Activated CD4-positive, alpha-beta T cell treated with anti-CD3 and anti-CD28 coated beads for 36 hours (primary cell): ENCODE data around the gene ARFRP1. TPM values are rescaled to one million over a fixed set of nuclear protein-coding genes. Genes with fewer than 3 reads are reported as not detected.

Experiments
- ATAC-seq: fragments of 200-7000 bp; cut with Tn5 transposase; one replicate; pipeline ENCODE4 v1.10.0; 2021; ENCODE audit warnings: mild to moderate bottlenecking, moderate library complexity
- CTCF ChIA-PET: fragments of 350-600 bp; sonication (Branson Sonifier 250); formaldehyde crosslinking; loops from one replicate; lab custom pipeline; 2021; ENCODE audit warnings: antibody characterized with exemption; lab: Charles Lee
- POLR2A ChIA-PET: fragments of 350-600 bp; sonication (Branson Sonifier 250); formaldehyde crosslinking; loops from one replicate; lab custom pipeline; 2021; ENCODE audit warnings: antibody characterized with exemption, inconsistent platforms; lab: Charles Lee
- DNase-seq: peaks from one replicate; pipeline ENCODE4 v3.0.0-alpha.2; 2020
- H3K27ac Mint-ChIP-seq: one replicate; pipeline ENCODE4 v1.8.0; 2021; ENCODE audit warnings: mixed read lengths
- H3K27me3 Mint-ChIP-seq: one replicate; pipeline ENCODE4 v1.8.0; 2021; ENCODE audit warnings: mixed read lengths
- H3K36me3 Mint-ChIP-seq: one replicate; pipeline ENCODE4 v1.8.0; 2021; ENCODE audit warnings: low read depth, mixed read lengths
- H3K4me1 Mint-ChIP-seq: one replicate; pipeline ENCODE4 v1.8.0; 2021; ENCODE audit warnings: mixed read lengths
- H3K4me3 Mint-ChIP-seq: one replicate; pipeline ENCODE4 v1.8.0; 2021; ENCODE audit warnings: mild to moderate bottlenecking, moderate library complexity, mixed read lengths
- H3K9me3 Mint-ChIP-seq: one replicate; pipeline ENCODE4 v1.8.0; 2021; ENCODE audit warnings: low read depth, mixed read lengths
- intact Hi-C, 2 experiments: fragments of 100-400 bp; cut with DNase I in 1 of 2; cut with micrococcal nuclease in 1 of 2; formaldehyde crosslinking; loops; one replicate each; pipeline versions ENCODE4 v1.14.2 to v1.15.1; 2022 to 2024; cut with DNase I, micrococcal nuclease
- total RNA-seq, 2 experiments: library from RNA; stranded (reverse); gene quantifications; one replicate each; pipeline ENCODE4 v1.2.3, GENCODE V29; 2021

ARFRP1 gene
- total RNA-seq, 2 experiments from 2014 or later: 36.4 to 52.0 TPM

GRCh38 chr20:63694584-63695423 lies 13.0 kb downstream of the ARFRP1 start:
- no peak overlapping the region for H3K27ac Mint-ChIP-seq
- intact Hi-C loops: loop anchor here in 1 of 2 experiments (5.0 kb wide), 1 partner anchor 42 kb away; the partner anchor contains the start of genes LIME1 and SLC2A4RG
- no peak overlapping the region for H3K4me3 Mint-ChIP-seq
- no peak for ATAC-seq
- H3K36me3 Mint-ChIP-seq: peaks cover 15% of the 10 kb centered on the region
- H3K4me1 Mint-ChIP-seq: peaks cover 24% of the 10 kb centered on the region
- POLR2A ChIA-PET: no interaction called here
- H3K9me3 Mint-ChIP-seq: no peaks in the 10 kb centered on the region
- peak; percentile 5 for DNase-seq
- CTCF ChIA-PET: no interaction called here
- H3K27me3 Mint-ChIP-seq: no peaks in the 10 kb centered on the region

- H3K4me3 Mint-ChIP-seq: peak overlapping the region; percentile 49
- POLR2A ChIA-PET: no interaction called here
These were observed 13.8 kb downstream of the ARFRP1 start for GRCh38 chr20:63693733-63694583.

GRCh38 chr20:63693083-63693732 lies 14.6 kb downstream of the ARFRP1 start:
- intact Hi-C loops: no loop called here
- DNase-seq: no peak
- CTCF ChIA-PET: no interaction called here

More at GRCh38 chr20:63693733-63694583, 13.8 kb downstream of the ARFRP1 start:
- no peak for DNase-seq
- intact Hi-C loops: no loop called here
- ATAC-seq: no peak
- no peak overlapping the region for H3K27ac Mint-ChIP-seq
- H3K9me3 Mint-ChIP-seq: no peaks in the 10 kb centered on the region
- peaks cover 19% of the 10 kb centered on the region for H3K4me1 Mint-ChIP-seq
- no peaks in the 10 kb centered on the region for H3K27me3 Mint-ChIP-seq
- peaks cover 15% of the 10 kb centered on the region for H3K36me3 Mint-ChIP-seq
- CTCF ChIA-PET: no interaction called here

GRCh38 chr20:63692436-63693082 lies 15.2 kb downstream of the ARFRP1 start:
- peaks cover 10% of the 10 kb centered on the region for H3K4me1 Mint-ChIP-seq
- CTCF ChIA-PET: no interaction called here
- no peak for ATAC-seq
- no peaks in the 10 kb centered on the region for H3K27me3 Mint-ChIP-seq
- H3K9me3 Mint-ChIP-seq: no peaks in the 10 kb centered on the region
- intact Hi-C loops: no loop called here
- H3K4me3 Mint-ChIP-seq: no peak overlapping the region
- POLR2A ChIA-PET: no interaction called here
- H3K36me3 Mint-ChIP-seq: peaks cover 15% of the 10 kb centered on the region
- peak; percentile 6 for DNase-seq
- no peak overlapping the region for H3K27ac Mint-ChIP-seq

More at GRCh38 chr20:63693083-63693732, 14.6 kb downstream of the ARFRP1 start:
- Mint-ChIP-seq H3K4me3 (peak overlapping the region; percentile 49), H3K4me1 (peaks cover 14% of the 10 kb centered on the region), H3K27ac (no peak overlapping the region), H3K27me3 (no peaks in the 10 kb centered on the region), H3K9me3 (no peaks in the 10 kb centered on the region), H3K36me3 (peaks cover 15% of the 10 kb centered on the region)
- no peak for ATAC-seq
- POLR2A ChIA-PET: no interaction called here

- DNase-seq: no peak
- Mint-ChIP-seq H3K27me3 (no peaks in the 10 kb centered on the region), H3K27ac (no peak overlapping the region), H3K9me3 (no peaks in the 10 kb centered on the region), H3K4me1 (peaks cover 11% of the 10 kb centered on the region), H3K4me3 (no peak overlapping the region), H3K36me3 (peaks cover 15% of the 10 kb centered on the region)
- CTCF ChIA-PET: no interaction called here
- POLR2A ChIA-PET: no interaction called here
- intact Hi-C loops: no loop called here
- no peak for ATAC-seq
These were observed 15.9 kb downstream of the ARFRP1 start for GRCh38 chr20:63691711-63692435.

- H3K9me3 Mint-ChIP-seq: no peaks in the 10 kb centered on the region
- intact Hi-C loops: no loop called here
- no peak overlapping the region for H3K27ac Mint-ChIP-seq
- POLR2A ChIA-PET: no interaction called here
- peaks cover 15% of the 10 kb centered on the region for H3K36me3 Mint-ChIP-seq
- H3K4me1 Mint-ChIP-seq: peaks cover 16% of the 10 kb centered on the region
- ATAC-seq (no peak), DNase-seq (peak; percentile 12)
- no peaks in the 10 kb centered on the region for H3K27me3 Mint-ChIP-seq
- CTCF ChIA-PET: no interaction called here
- H3K4me3 Mint-ChIP-seq: no peak overlapping the region
These were observed 16.7 kb downstream of the ARFRP1 start for GRCh38 chr20:63690898-63691710.

GRCh38 chr20:63690003-63690897 lies 17.5 kb downstream of the ARFRP1 start:
- intact Hi-C loops: no loop called here
- POLR2A ChIA-PET: no interaction called here
- DNase-seq (no peak), ATAC-seq (no peak)
- CTCF ChIA-PET: no interaction called here
- no peak overlapping the region for H3K27ac Mint-ChIP-seq
- H3K9me3 Mint-ChIP-seq: no peaks in the 10 kb centered on the region
- H3K4me3 Mint-ChIP-seq: no peak overlapping the region
- peaks cover 15% of the 10 kb centered on the region for H3K4me1 Mint-ChIP-seq
- peaks cover 15% of the 10 kb centered on the region for H3K36me3 Mint-ChIP-seq
- H3K27me3 Mint-ChIP-seq: no peaks in the 10 kb centered on the region

GRCh38 chr20:63689046-63690002 lies 18.5 kb downstream of the ARFRP1 start:
- ATAC-seq (no peak), DNase-seq (peak; percentile 6)
- Mint-ChIP-seq H3K27ac (no peak overlapping the region), H3K27me3 (no peaks in the 10 kb centered on the region), H3K4me1 (peaks cover 17% of the 10 kb centered on the region), H3K4me3 (no peak overlapping the region), H3K36me3 (peaks cover 15% of the 10 kb centered on the region), H3K9me3 (no peaks in the 10 kb centered on the region)
- intact Hi-C loops: no loop called here
- POLR2A ChIA-PET: interaction anchor here (0.6 kb wide), 1 partner anchor 193 kb away, joined by 3 read pairs; no protein-coding TSS in a partner anchor
- CTCF ChIA-PET: no interaction called here
